Measurements from ENCODE around the gene PLAC1. TPM values are rescaled to one million over a fixed set of nuclear protein-coding genes. Genes with fewer than 3 reads are reported as not detected.

The PLAC1 gene
- total RNA-seq, 1 experiment from 2014 or later = 0.34 TPM

DNA sequence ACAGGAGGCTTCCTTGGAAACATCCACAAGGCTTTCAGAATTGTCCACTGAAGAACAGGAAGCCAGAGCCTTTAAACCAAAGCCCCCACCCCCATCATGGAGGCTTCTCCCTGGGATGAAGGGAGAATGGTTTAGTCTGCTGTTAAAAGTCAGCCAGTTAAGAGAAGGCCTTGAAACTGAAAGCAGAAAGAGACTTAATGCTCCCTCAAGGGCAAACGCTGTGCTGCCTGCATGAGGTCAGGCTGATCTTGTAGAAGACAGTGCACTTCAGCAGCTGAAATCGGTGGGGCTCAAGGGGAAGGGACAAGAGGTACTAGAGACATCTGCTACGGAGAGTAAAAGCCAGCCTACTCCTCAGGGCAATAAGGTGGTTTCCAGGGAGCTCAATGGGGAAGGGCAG lies 129.3 kb downstream of the PLAC1 start:
- Histone ChIP-seq H4K20me1 (ENCODE audit: insufficient read depth) (no peaks in the 10 kb centered on the region), H3K4me2 (ENCODE audit: low read length) (no peak overlapping the region), H3K9me2 (ENCODE audit: insufficient read depth) (no peaks in the 10 kb centered on the region), H3K27ac (ENCODE audit: low read depth, low read length) (no peak overlapping the region), H3K27me3 (ENCODE audit: insufficient read depth, low read length) (no peaks in the 10 kb centered on the region), H3K79me2 (ENCODE audit: insufficient read depth, low read length) (no peaks in the 10 kb centered on the region), H3K9me3 (ENCODE audit: control insufficient read depth in 1 of 2, insufficient read depth in 1 of 2, low read depth in 1 of 2, low read length in 2 of 2) (no peaks in the 10 kb centered on the region), H3K36me3 (ENCODE audit: control insufficient read depth in 1 of 2, insufficient read depth in 2 of 2, low read length in 2 of 2) (no peaks in the 10 kb centered on the region), H2AFZ (ENCODE audit: low read depth, low read length, poor library complexity, severe bottlenecking) (no peak overlapping the region), H3K9ac (ENCODE audit: low read length) (no peak overlapping the region), H3K4me3 (replicated peaks in 1 of 2; ENCODE audit: low read depth in 1 of 2, low read length in 2 of 2) (no peak overlapping the region), H3K4me1 (ENCODE audit: control insufficient read depth in 1 of 2, insufficient read depth in 2 of 2, low read length in 2 of 2) (peaks cover 11 to 23% of the 10 kb centered on the region in 2 experiments)
- CTCF ChIA-PET = no interaction called here
- RAD21 ChIA-PET (ENCODE audit: low non-redundant PET in 1 of 2, low total read pairs in 2 of 2, uncharacterized antibody in 2 of 2, unreplicated experiment in 2 of 2) = no interaction called here
- intact Hi-C loops (cut with micrococcal nuclease) = no loop called here
- TF ChIP-seq CEBPB (IDR thresholded peaks at IDR 0.05; ENCODE audit: low read depth) (no peak), SP1 (IDR thresholded peaks at IDR 0.05; ENCODE audit: low read depth) (no peak), ZNF274 (IDR thresholded peaks at IDR 0.05; ENCODE audit: low read depth, low read length) (no peak), SRF (IDR thresholded peaks at IDR 0.05; ENCODE audit: low read depth) (no peak), POLR2A (IDR thresholded peaks at IDR 0.05; ENCODE audit: borderline replicate concordance, extremely low read depth, insufficient read depth, insufficient read length) (no peak), CBX3 (IDR thresholded peaks at IDR 0.05; ENCODE audit: low read depth) (no peak), EZH2 (IDR thresholded peaks at IDR 0.05) (no peak), TCF7L2 (IDR thresholded peaks at IDR 0.05; ENCODE audit: borderline replicate concordance, extremely low read depth, insufficient read depth, insufficient read length) (no peak)
- POLR2A ChIA-PET = no interaction called here
- DNase-seq (ENCODE audit: low read depth, low spot score) = no peak
- no TSS peak for BruUV-seq (replicated peaks)
- no peak for ATAC-seq

DNA sequence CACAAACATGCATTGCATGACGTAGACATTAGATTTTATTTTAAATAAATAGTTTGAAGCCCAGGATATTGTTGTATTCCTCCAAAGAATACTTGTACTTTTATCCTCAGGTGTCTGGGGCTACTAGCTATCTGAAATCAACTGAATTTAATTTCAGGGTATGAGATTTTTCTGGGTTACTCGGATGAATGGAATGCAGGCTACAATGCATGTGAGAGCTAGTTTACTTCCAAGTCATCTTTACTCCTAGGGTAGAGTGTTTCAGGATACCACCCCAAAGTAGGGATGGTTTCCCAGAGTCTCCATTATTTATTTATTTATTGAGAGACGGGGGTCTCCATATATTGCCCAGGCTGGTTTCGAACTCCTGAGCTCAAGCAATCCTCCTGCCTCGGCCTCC lies 131.9 kb downstream of the PLAC1 start:
- CTCF ChIA-PET = no interaction called here

More for the DNA sequence above, 131.9 kb downstream of the PLAC1 start:
- TF ChIP-seq SP1 (IDR thresholded peaks at IDR 0.05; ENCODE audit: low read depth) (no peak), CEBPB (IDR thresholded peaks at IDR 0.05; ENCODE audit: low read depth) (no peak), TCF7L2 (IDR thresholded peaks at IDR 0.05; ENCODE audit: borderline replicate concordance, extremely low read depth, insufficient read depth, insufficient read length) (no peak)
- Histone ChIP-seq H3K27ac (ENCODE audit: low read depth, low read length) (no peak overlapping the region), H2AFZ (ENCODE audit: low read depth, low read length, poor library complexity, severe bottlenecking) (no peak overlapping the region), H3K9ac (ENCODE audit: low read length) (no peak overlapping the region), H3K9me2 (ENCODE audit: insufficient read depth) (no peaks in the 10 kb centered on the region), H3K79me2 (ENCODE audit: insufficient read depth, low read length) (no peaks in the 10 kb centered on the region), H3K4me3 (replicated peaks in 1 of 2; ENCODE audit: low read depth in 1 of 2, low read length in 2 of 2) (no peak overlapping the region), H3K4me2 (ENCODE audit: low read length) (peak overlapping the region; percentile 36; the same call in 1 of the 2 replicates), H3K27me3 (ENCODE audit: insufficient read depth, low read length) (no peaks in the 10 kb centered on the region), H4K20me1 (ENCODE audit: insufficient read depth) (no peaks in the 10 kb centered on the region), H3K36me3 (ENCODE audit: control insufficient read depth in 1 of 2, insufficient read depth in 2 of 2, low read length in 2 of 2) (no peaks in the 10 kb centered on the region), H3K4me1 (ENCODE audit: control insufficient read depth in 1 of 2, insufficient read depth in 2 of 2, low read length in 2 of 2) (peaks cover 11 to 23% of the 10 kb centered on the region in 2 experiments), H3K9me3 (ENCODE audit: control insufficient read depth in 1 of 2, insufficient read depth in 1 of 2, low read depth in 1 of 2, low read length in 2 of 2) (no peaks in the 10 kb centered on the region)
- intact Hi-C loops (cut with micrococcal nuclease) = no loop called here
- DNase-seq (ENCODE audit: low read depth, low spot score) (no peak), ATAC-seq (no peak)
- BruUV-seq (replicated peaks) = no TSS peak
- ChIA-PET RAD21 (ENCODE audit: low non-redundant PET in 1 of 2, low total read pairs in 2 of 2, uncharacterized antibody in 2 of 2, unreplicated experiment in 2 of 2) (no interaction called here), POLR2A (no interaction called here)
